ENCODE measurements around the gene CLEC4E. TPM values are rescaled to one million over a fixed set of nuclear protein-coding genes. Genes with fewer than 3 reads are reported as not detected.
A peak's percentile ranks its signal among the peaks of the same experiment; 100 is the strongest.
"Not testable (repeated sequence)": the region's sequence is repeated elsewhere in the genome, so short reads cannot be mapped to it uniquely, and the experiment has no call there.

CLEC4E gene
- polyA plus RNA-seq, 1 donor from 2014 or later, result not detected

GRCh38 chr12:8544295-8544694 is 3.6 kb upstream of the CLEC4E start:
- no peaks in the 10 kb centered on the region for H3K27me3 ChIP-seq (ENCODE audit: insufficient read depth, low read depth, low read length)
- no peaks in the 10 kb centered on the region for H3K36me3 ChIP-seq (ENCODE audit: insufficient read depth, low read length)
- no peak overlapping the region for H3K4me3 ChIP-seq (ENCODE audit: low read length)
- no peak overlapping the region for H3K9ac ChIP-seq (ENCODE audit: low read length)
- no peaks in the 10 kb centered on the region for H3F3A ChIP-seq (ENCODE audit: insufficient read depth, low read length, poor library complexity, severe bottlenecking)
- no peaks in the 10 kb centered on the region for H3K9me3 ChIP-seq (ENCODE audit: low read length)
- TF ChIP-seq RAD21 (conservative IDR thresholded peaks at IDR 0.05) (peak; percentile 77), CTCF (IDR thresholded peaks at IDR 0.05; ENCODE audit: poor library complexity, severe bottlenecking) (peak; percentile 84), EP300 (conservative IDR thresholded peaks at IDR 0.05; ENCODE audit: poor library complexity, severe bottlenecking) (no peak), SMC3 (conservative IDR thresholded peaks at IDR 0.05; ENCODE audit: poor library complexity) (peak; percentile 77)
- H3K27ac ChIP-seq (ENCODE audit: low read length), result no peak overlapping the region
- H4K20me1 ChIP-seq (ENCODE audit: insufficient read depth), result no peaks in the 10 kb centered on the region
- no peaks in the 10 kb centered on the region for H3K9me2 ChIP-seq (ENCODE audit: insufficient read depth, low read length)
- H3K79me2 ChIP-seq (replicated peaks; ENCODE audit: insufficient read depth, low read length), result no peaks in the 10 kb centered on the region
- H2AFZ ChIP-seq (ENCODE audit: low read depth, low read length), result no peak overlapping the region
- H3K4me2 ChIP-seq (ENCODE audit: low read length), result no peak overlapping the region

- TF ChIP-seq EP300 (conservative IDR thresholded peaks at IDR 0.05; ENCODE audit: poor library complexity, severe bottlenecking) (no peak), TAF1 (IDR thresholded peaks at IDR 0.05; ENCODE audit: low read depth) (no peak), POLR2AphosphoS5 (IDR thresholded peaks at IDR 0.05) (no peak), RAD21 (conservative IDR thresholded peaks at IDR 0.05) (no peak), MXI1 (conservative IDR thresholded peaks at IDR 0.05; ENCODE audit: poor library complexity, severe bottlenecking) (no peak), CTCF (IDR thresholded peaks at IDR 0.05; ENCODE audit: poor library complexity, severe bottlenecking) (no peak), REST (IDR thresholded peaks at IDR 0.05; ENCODE audit: borderline replicate concordance) (no peak), SMC3 (conservative IDR thresholded peaks at IDR 0.05; ENCODE audit: poor library complexity) (no peak)
- Histone ChIP-seq H3K4me3 (ENCODE audit: low read length) (no peak overlapping the region), H3K27ac (ENCODE audit: low read length) (no peak overlapping the region)
Observed at GRCh38 chr12:8541562-8541961, 857 bp upstream of the CLEC4E start.

GRCh38 chr12:8537820-8538219 is 2.9 kb downstream of the CLEC4E start:
- H3K27ac ChIP-seq (ENCODE audit: low read length); H3K9ac ChIP-seq (ENCODE audit: low read length); H3K9me2 ChIP-seq (ENCODE audit: insufficient read depth, low read length); H3K27me3 ChIP-seq (ENCODE audit: insufficient read depth, low read depth, low read length); H4K20me1 ChIP-seq (ENCODE audit: insufficient read depth); H3F3A ChIP-seq (ENCODE audit: insufficient read depth, low read length, poor library complexity, severe bottlenecking); H3K79me2 ChIP-seq (replicated peaks; ENCODE audit: insufficient read depth, low read length); H3K9me3 ChIP-seq (ENCODE audit: low read length); H3K36me3 ChIP-seq (ENCODE audit: insufficient read depth, low read length); H3K4me2 ChIP-seq (ENCODE audit: low read length); H3K4me3 ChIP-seq (ENCODE audit: low read length); H2AFZ ChIP-seq (ENCODE audit: low read depth, low read length): not testable (repeated sequence)

More at GRCh38 chr12:8541562-8541961, 857 bp upstream of the CLEC4E start:
- Histone ChIP-seq H3K79me2 (replicated peaks; ENCODE audit: insufficient read depth, low read length) (no peaks in the 10 kb centered on the region), H4K20me1 (ENCODE audit: insufficient read depth) (no peaks in the 10 kb centered on the region), H3K9me3 (ENCODE audit: low read length) (no peaks in the 10 kb centered on the region), H3K36me3 (ENCODE audit: insufficient read depth, low read length) (no peaks in the 10 kb centered on the region), H3K9me2 (ENCODE audit: insufficient read depth, low read length) (no peaks in the 10 kb centered on the region), H3K4me2 (ENCODE audit: low read length) (no peak overlapping the region), H3F3A (ENCODE audit: insufficient read depth, low read length, poor library complexity, severe bottlenecking) (no peaks in the 10 kb centered on the region), H2AFZ (ENCODE audit: low read depth, low read length) (no peak overlapping the region), H3K27me3 (ENCODE audit: insufficient read depth, low read depth, low read length) (no peaks in the 10 kb centered on the region), H3K9ac (ENCODE audit: low read length) (no peak overlapping the region)
